NCI-H1436 treated with DMSO at 0.1 percent for 48 hours (cell line): ENCODE results near the gene YDJC.
"Not testable (repeated sequence)": the region's sequence is repeated elsewhere in the genome, so short reads cannot be mapped to it uniquely, and the experiment has no call there.

Source experiments
- DNase-seq: peaks from one replicate; lab custom pipeline; 2025; lab: John Stamatoyannopoulos, UW

Gene YDJC

GRCh38 chr22:21631025-21631424, 1.2 kb upstream of the YDJC start:
- DNase-seq, result no peak

GRCh38 chr22:21628386-21629254, 1.2 kb downstream of the YDJC start:
- DNase-seq, result no peak

- no peak for DNase-seq
Measured at GRCh38 chr22:21626735-21627469, 2.9 kb downstream of the YDJC start.

GRCh38 chr22:21626073-21626734, 3.6 kb downstream of the YDJC start:
- no peak for DNase-seq

GRCh38 chr22:21624880-21625791, 4.7 kb downstream of the YDJC start:
- no peak for DNase-seq

GRCh38 chr22:21624120-21624879, 5.5 kb downstream of the YDJC start:
- no peak for DNase-seq

DNA sequence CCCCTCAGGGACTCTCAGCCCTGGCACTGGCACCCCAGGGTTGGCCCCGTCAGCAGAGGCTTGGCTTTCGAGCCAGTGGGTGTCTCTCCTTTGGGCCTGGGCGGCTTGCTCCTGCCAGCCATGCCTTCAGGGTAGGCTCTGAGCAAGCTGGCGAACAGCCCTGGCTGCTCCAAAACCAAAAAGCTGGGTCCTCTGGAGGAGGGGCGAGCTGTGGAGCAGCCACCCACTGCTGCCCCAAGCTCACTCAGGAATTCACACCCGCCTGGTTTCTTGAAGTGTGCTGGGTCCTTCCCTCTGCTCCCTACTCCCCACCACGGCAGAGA, 6.2 kb downstream of the YDJC start:
- no peak for DNase-seq

DNA sequence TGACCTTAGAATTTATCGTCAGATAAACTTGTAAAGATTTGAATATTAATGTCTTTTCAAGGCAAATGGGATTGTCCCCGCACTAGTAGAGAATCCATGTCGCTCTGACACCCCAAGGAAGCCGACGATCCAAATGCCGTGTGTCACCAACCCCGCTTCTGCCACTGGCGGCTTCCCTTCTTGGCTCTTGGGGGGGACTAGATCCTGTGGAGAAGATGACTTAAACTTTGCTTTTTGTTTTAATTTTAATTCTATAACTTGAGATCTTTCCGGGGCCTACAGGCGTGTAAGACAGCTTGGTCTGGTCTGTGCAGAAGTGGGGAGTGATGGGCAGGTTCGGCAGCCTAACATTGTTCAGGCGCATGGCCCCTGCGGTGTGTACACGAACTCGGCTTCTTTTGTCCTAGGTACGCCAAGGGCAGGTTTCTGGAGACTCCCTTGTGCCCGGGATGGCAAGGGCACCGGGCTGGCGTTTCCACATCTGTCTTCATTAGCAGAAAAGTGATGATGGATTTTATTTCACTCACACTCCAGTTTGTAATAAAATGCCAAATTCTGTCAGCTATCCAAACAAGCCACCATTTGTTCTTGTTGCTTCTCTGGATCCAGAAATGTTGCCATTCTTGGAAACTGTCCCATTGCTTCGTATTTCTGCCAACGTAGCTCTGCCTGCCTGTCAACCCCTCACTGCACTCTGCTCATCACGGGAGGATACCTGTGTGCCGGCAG, 6.7 kb downstream of the YDJC start:
- DNase-seq, result no peak

GRCh38 chr22:21622011-21622918, 7.6 kb downstream of the YDJC start:
- no peak for DNase-seq

DNA sequence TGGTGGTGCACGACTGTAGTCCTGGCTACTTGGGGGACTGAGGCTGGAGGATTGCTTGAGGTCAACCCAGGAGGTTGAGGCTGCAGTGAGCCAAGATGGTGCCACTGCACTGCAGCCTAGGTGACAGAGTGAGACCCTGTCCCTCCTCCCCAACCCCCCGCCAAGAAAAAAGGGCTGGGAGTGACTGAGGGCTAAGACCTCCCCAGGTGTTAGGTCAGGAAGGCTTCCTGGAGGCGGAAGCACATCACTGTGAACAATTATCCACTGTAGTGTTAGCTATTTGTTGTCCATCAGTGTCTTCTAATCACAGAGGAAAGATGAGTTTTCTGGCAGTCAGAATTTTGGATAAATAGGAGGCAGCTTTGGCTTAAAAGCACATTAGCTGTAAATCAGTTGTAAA, 8.8 kb downstream of the YDJC start:
- DNase-seq, result no peak

DNA sequence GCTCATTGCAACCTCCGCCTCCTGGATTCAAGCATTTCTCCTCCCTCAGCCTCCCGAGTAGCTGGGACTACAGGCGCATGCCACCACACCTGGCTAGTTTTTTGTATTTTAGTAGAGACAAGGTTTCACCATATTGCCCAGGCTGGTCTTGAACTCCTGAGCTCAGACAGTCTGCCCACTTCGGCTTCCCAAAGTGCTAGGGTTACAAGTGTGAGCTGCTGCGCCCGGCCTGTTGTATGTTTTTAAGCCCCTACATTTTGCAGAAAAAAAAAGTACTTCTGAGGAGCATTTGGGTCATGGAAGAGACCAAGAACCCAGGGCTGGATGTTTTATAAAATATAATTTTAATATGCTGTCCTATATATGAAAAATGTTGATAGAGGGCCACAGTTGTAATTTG, 12.5 kb downstream of the YDJC start:
- not testable (repeated sequence) for DNase-seq

- no peak for DNase-seq
Measured at GRCh38 chr22:21615731-21616130, 14.1 kb downstream of the YDJC start.

DNA sequence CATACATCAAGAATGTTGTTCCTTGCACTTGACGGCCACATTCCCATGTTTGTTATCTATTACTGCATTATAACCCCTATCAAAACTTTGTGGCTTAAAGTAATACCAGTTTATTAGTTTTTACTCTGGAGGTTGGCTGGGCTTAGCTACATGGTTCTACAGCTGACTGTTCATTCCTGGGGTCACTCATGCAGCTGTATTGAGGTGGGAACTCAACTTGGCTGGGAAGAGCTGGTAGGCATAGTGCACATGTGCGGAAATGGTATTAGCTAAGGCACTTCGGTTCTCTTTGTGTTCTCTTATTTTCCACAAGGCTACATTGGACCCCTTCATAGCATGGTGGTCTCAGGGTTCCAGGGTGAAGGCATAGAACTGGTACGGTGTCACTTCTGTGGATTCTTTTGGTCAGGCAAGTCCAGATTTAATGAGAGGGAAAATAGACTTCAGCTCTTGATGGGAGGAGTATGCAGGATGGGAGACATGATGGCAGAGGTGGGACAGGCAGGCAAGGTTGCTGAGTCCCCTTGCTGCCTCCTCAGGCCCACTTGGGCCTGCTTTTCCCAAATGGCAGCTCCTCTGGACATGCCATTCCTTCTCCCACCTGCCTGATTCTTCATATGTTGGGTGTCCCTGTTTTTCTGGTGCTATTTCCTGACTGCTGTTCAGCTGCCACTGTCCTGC, 16.1 kb downstream of the YDJC start:
- DNase-seq, result no peak

- DNase-seq, result no peak
Measured at GRCh38 chr22:21612858-21613257, 17.0 kb downstream of the YDJC start.

DNA sequence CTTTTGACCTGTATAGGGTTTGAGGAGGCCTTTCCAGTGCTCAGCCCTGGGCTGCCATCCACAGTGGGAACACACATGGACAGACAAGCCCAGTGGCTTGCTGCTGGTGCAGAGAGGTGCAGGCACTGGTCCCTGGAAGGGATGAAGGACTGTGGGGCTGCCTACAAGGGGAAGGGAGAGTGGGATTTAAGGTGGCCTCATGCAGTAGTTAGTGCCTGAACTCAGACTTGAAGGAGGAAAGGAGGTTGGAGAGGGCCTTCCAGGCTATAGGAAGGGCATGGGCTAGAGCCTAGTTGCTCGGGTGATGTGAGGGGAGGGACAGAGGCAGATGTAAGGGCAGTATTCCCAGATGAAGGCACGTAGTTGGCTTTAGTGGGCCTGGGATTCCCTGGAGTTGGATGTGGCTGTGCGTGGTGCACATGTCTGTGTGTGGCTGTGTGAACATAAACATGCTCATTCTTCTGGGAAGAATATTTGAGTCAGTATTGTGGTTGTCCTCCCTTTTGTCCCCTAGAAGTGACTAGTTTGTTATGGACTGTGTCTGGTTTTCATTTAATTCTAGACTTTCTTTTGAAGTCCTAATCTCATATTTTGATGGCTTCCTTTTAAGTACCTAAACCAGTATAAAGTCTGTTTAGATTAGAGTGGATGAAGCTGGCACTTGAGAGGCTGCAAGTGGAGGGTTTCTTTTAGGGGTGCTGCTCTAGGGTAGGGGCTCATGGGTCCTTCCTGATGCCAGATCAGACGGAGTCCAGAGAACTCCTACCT, 18.4 kb downstream of the YDJC start:
- no peak for DNase-seq

GRCh38 chr22:21609556-21610157, 20.2 kb downstream of the YDJC start:
- DNase-seq, result not testable (repeated sequence)

GRCh38 chr22:21606775-21607174, 23.0 kb downstream of the YDJC start:
- no peak for DNase-seq
